GM12878 (cell line): ENCODE measurements around the gene ZNF397. TPM values are rescaled to one million over a fixed set of nuclear protein-coding genes. Genes with fewer than 3 reads are reported as not detected.

Source experiments
- ATAC-seq: fragments of 200-7000 bp; cut with Tn5 transposase; 3 replicates; pipeline ENCODE4 v1.9.1; 2020; ENCODE audit warnings: mild to moderate bottlenecking, moderate library complexity
- BruUV-seq: library from RNA; stranded (reverse); fragments of 400-500 nt; replicated peaks from 2 replicates; lab custom pipeline; 2021; lab: Mats Ljungman, UMichigan
- CTCF ChIA-PET: fragments of 300-600 bp; sonication (Branson Sonifier 250); formaldehyde crosslinking; extraction: SDS; loops from one replicate; lab custom pipeline; 2021; ENCODE audit warnings: inconsistent platforms; lab: Yijun Ruan, JAX
- POLR2A ChIA-PET: fragments of 350-600 bp; formaldehyde crosslinking; extraction: SDS; loops from one replicate; lab custom pipeline; 2021; ENCODE audit warnings: inconsistent platforms; lab: Charles Lee
- RAD21 ChIA-PET: fragments of 300-600 bp; sonication (Branson Sonifier 250); formaldehyde crosslinking; loops from one replicate; lab custom pipeline; 2023; ENCODE audit warnings: antibody characterized with exemption; ENCODE audit not compliant: unreplicated experiment; lab: Charles Lee
- SMC1A ChIA-PET: fragments of 300-600 bp; sonication (Branson Sonifier 250); formaldehyde crosslinking; loops from one replicate; lab custom pipeline; 2023; ENCODE audit not compliant: unreplicated experiment, uncharacterized antibody; lab: Charles Lee
- DNase-seq: peaks from one replicate; pipeline ENCODE4 v3.0.0-alpha.2; 2011; ENCODE audit warnings: low read depth, low spot score
- FAIRE-seq: peaks from 3 replicates; lab custom pipeline; 2011; peaks lifted over from hg19 to GRCh38; lab: Jason Lieb, UNC
- H2AFZ ChIP-seq: 2 replicates; pipeline ENCODE4 v1.6.0; 2011; ENCODE audit warnings: low read depth, low read length, control low read depth; ENCODE audit not compliant: control insufficient read depth
- H3K27ac ChIP-seq: 2 replicates; pipeline ENCODE4 v1.5.1; 2011; ENCODE audit warnings: control low read depth; ENCODE audit not compliant: control insufficient read depth, insufficient read depth
- H3K27me3 ChIP-seq, 2 experiments: replicated peaks in 1 of 2; 2 replicates each; pipeline versions ENCODE4 v1.6.0 to v1.6.1; 2011; ENCODE audit warnings: low read length in 1 of 2; ENCODE audit not compliant: control insufficient read depth in 2 of 2, insufficient read depth in 2 of 2
- H3K36me3 ChIP-seq, 2 experiments: 2 replicates each; pipeline ENCODE4 v1.5.1; 2011; ENCODE audit warnings: low read length in 1 of 2; ENCODE audit not compliant: control insufficient read depth in 2 of 2, insufficient read depth in 2 of 2
- H3K4me1 ChIP-seq: 2 replicates; pipeline ENCODE4 v1.6.1; 2011; ENCODE audit warnings: mild to moderate bottlenecking, low read length, moderate library complexity, mixed read lengths; ENCODE audit not compliant: control insufficient read depth, insufficient read depth
- H3K4me2 ChIP-seq: 2 replicates; pipeline ENCODE4 v1.6.0; 2011; ENCODE audit warnings: control low read depth; ENCODE audit not compliant: control insufficient read depth, insufficient read depth
- H3K4me3 ChIP-seq: fragments of 200-600 bp; sonication (generic); 2 replicates; pipeline ENCODE4 v1.5.1; 2016
- H3K79me2 ChIP-seq: 2 replicates; pipeline ENCODE4 v1.6.0; 2011; ENCODE audit warnings: low read length; ENCODE audit not compliant: control insufficient read depth, insufficient read depth
- H3K9ac ChIP-seq: 2 replicates; pipeline ENCODE4 v1.8.0; 2011; ENCODE audit warnings: low read length, control low read depth, mixed read lengths; ENCODE audit not compliant: control insufficient read depth, insufficient read depth
- H3K9me3 ChIP-seq: replicated peaks from 3 replicates; pipeline ENCODE4 v1.5.1; 2011; ENCODE audit warnings: mild to moderate bottlenecking, low read length; ENCODE audit not compliant: control insufficient read depth, insufficient read depth
- H4K20me1 ChIP-seq: 2 replicates; pipeline ENCODE4 v1.6.0; 2011; ENCODE audit not compliant: control insufficient read depth, insufficient read depth
- CEBPB ChIP-seq, 2 experiments: fragments of 150-350 bp in 1 of 2; IDR thresholded peaks; 2 replicates each; pipeline ENCODE4 v1.6.1; 2012 to 2014; ENCODE audit warnings: low read depth in 2 of 2, low read length in 2 of 2, borderline replicate concordance in 1 of 2, inconsistent platforms in 1 of 2
- CHD1 ChIP-seq: IDR thresholded peaks from 2 replicates; pipeline ENCODE4 v1.6.1; 2012; ENCODE audit warnings: low read depth, low read length, improper control_type of control experiment
- EZH2 ChIP-seq: IDR thresholded peaks from 2 replicates; pipeline ENCODE4 v1.6.1; 2012; ENCODE audit warnings: low read depth, mild to moderate bottlenecking, control low read depth, inconsistent platforms, low read length, borderline replicate concordance; ENCODE audit not compliant: control insufficient read depth
- FOXK2 ChIP-seq: fragments of 450-650 bp; IDR thresholded peaks from 2 replicates; pipeline ENCODE4 v1.6.1; 2017; ENCODE audit warnings: mild to moderate bottlenecking, moderate library complexity
- IRF5 ChIP-seq: fragments of 450-650 bp; IDR thresholded peaks from 2 replicates; pipeline ENCODE4 v1.6.1; 2017; ENCODE audit warnings: borderline replicate concordance
- KLF5 ChIP-seq: fragments of 450-650 bp; IDR thresholded peaks from 2 replicates; pipeline ENCODE4 v1.6.1; 2014; ENCODE audit warnings: mild to moderate bottlenecking; ENCODE audit not compliant: partially characterized antibody
- NFYA ChIP-seq: IDR thresholded peaks from 2 replicates; pipeline ENCODE4 v1.6.1; 2011; ENCODE audit warnings: low read depth, mild to moderate bottlenecking, low read length, improper control_type of control experiment, borderline replicate concordance
- NFYB ChIP-seq: IDR thresholded peaks from 2 replicates; pipeline ENCODE4 v1.6.1; 2011; ENCODE audit warnings: low read depth, mild to moderate bottlenecking, low read length, improper control_type of control experiment, moderate library complexity; ENCODE audit not compliant: insufficient read depth
- NR2F1 ChIP-seq: fragments of 450-650 bp; conservative IDR thresholded peaks from 2 replicates; pipeline ENCODE4 v1.6.1; 2017; ENCODE audit warnings: mild to moderate bottlenecking
- PAX5 ChIP-seq: IDR thresholded peaks from 2 replicates; pipeline ENCODE4 v1.6.1; 2011; ENCODE audit warnings: low read depth, low read length, borderline replicate concordance
- PBX3 ChIP-seq: IDR thresholded peaks from 2 replicates; pipeline ENCODE4 v1.6.1; 2011; ENCODE audit warnings: mild to moderate bottlenecking, low read depth, low read length, moderate library complexity; ENCODE audit not compliant: insufficient replicate concordance
- PML ChIP-seq: IDR thresholded peaks from 2 replicates; pipeline ENCODE4 v1.6.1; 2012; ENCODE audit warnings: low read length, inconsistent platforms
- RUNX3 ChIP-seq: IDR thresholded peaks from 2 replicates; pipeline ENCODE4 v1.6.1; 2012; ENCODE audit warnings: low read length, inconsistent platforms
- USF2 ChIP-seq: IDR thresholded peaks from 2 replicates; pipeline ENCODE4 v1.6.1; 2011; ENCODE audit warnings: low read depth, low read length, improper control_type of control experiment, borderline replicate concordance
- ZBED1 ChIP-seq: IDR thresholded peaks from 2 replicates; pipeline ENCODE4 v1.6.1; 2016; ENCODE audit warnings: borderline replicate concordance
- WGBS: methylation state at CpG from one replicate; pipeline ENCODE4 v1.1.6; 2016; ENCODE audit warnings: low lambda C conversion rate; ENCODE audit not compliant: insufficient replicate concordance, insufficient coverage; ENCODE audit errors: missing lambda C conversion rate; 5-methylcytosine and 5-hydroxymethylcytosine counted together
- in situ Hi-C: fragments of 300-500 bp; cut with MboI; formaldehyde crosslinking; loops from 9 replicates; pipeline ENCODE4 v1.14.3; 2018; ENCODE audit warnings: mixed read lengths
- intact Hi-C: fragments of 100-400 bp; cut with micrococcal nuclease; formaldehyde crosslinking; loops from one replicate; pipeline ENCODE4 v1.14.2; 2022; ENCODE audit not compliant: unreplicated experiment
- polyA plus RNA-seq, 11 experiments: library from polyadenylated mRNA; depleted of rRNA in 4 of 11; unstranded in 6 of 11; stranded (reverse) in 5 of 11; fragments of >200 nt; fragmentation: Nextera tagmentation in 4 of 11; fragmentation: Illumina TruSeq in 1 of 11; extraction: Ambion mirVana in 4 of 11; extraction: Trizol in 1 of 11; gene quantifications; 1 replicate in 1 of 11; 2 replicates in 10 of 11; pipeline versions ENCODE4 v1.2.1 to v1.2.3, GENCODE V29; 2011 to 2016; ENCODE audit warnings: inconsistent platforms in 2 of 11, missing spikeins in 2 of 11, low read depth in 1 of 11
- total RNA-seq, 4 experiments: library from RNA; depleted of rRNA in 3 of 4; stranded (reverse); fragments of >200 nt in 3 of 4; fragmentation: Illumina TruSeq in 1 of 4; extraction: Trizol in 1 of 4; gene quantifications; 2 replicates each; pipeline versions ENCODE4 v1.2.1 to v1.2.3, GENCODE V29; 2013 to 2021

ZNF397 gene
- total and polyA plus RNA-seq, 10 of the 15 experiments (the other 5 are each of a cell fraction or from before 2014, with no cell fraction given): 5.2 to 13.3 (median 10.8) TPM

GRCh38 chr18:35191698-35192025 is 49.2 kb upstream of the ZNF397 start:
- no peak overlapping the region for H3K27ac ChIP-seq
- ChIA-PET CTCF (interaction anchor here (0.9 to 1.7 kb wide), 2 partner anchors 12 to 25 kb away, joined by 4 read pairs; no protein-coding TSS in a partner anchor), SMC1A (no interaction called here)
- DNase-seq: no peak
- no peaks in the 10 kb centered on the region for H3K79me2 ChIP-seq
- H2AFZ ChIP-seq: no peak overlapping the region
- no TSS peak for BruUV-seq
- no peak for TF ChIP-seq PML
- TF ChIP-seq, all 136 proteins: peak for 0
- ChIA-PET RAD21 (no interaction called here), POLR2A (no interaction called here)
- FAIRE-seq (no peak), ATAC-seq (no peak)
- H3K9ac ChIP-seq: no peak overlapping the region
- no peaks in the 10 kb centered on the region for H4K20me1 ChIP-seq
- intact Hi-C loops: no loop called here
- in situ Hi-C loops: no loop called here
- H3K4me3 ChIP-seq: no peak overlapping the region
- 76% methylated on average over 5 of the region's 5 CpGs for WGBS
- peaks cover 0 to 2% of the 10 kb centered on the region in 2 experiments; a peak in 1 of 4 replicates for H3K27me3 ChIP-seq
- H3K4me1 ChIP-seq: no peaks in the 10 kb centered on the region
- H3K4me2 ChIP-seq: no peak overlapping the region
- no peaks in the 10 kb centered on the region for H3K36me3 ChIP-seq
- H3K9me3 ChIP-seq: no peaks in the 10 kb centered on the region

GRCh38 chr18:35192415-35192814 is 48.4 kb upstream of the ZNF397 start:
- H3K27me3 ChIP-seq: peaks cover 0 to 2% of the 10 kb centered on the region in 2 experiments; a peak in 1 of 4 replicates
- BruUV-seq: no TSS peak
- 42% methylated on average over 4 of the region's 4 CpGs for WGBS
- SMC1A ChIA-PET: interaction anchor here (1.0 kb wide), 3 partner anchors 10 to 166 kb away, joined by 4 to 6 read pairs (median 4); no protein-coding TSS in a partner anchor
- H2AFZ ChIP-seq: no peak overlapping the region
- no peak overlapping the region for H3K27ac ChIP-seq
- H3K36me3 ChIP-seq: no peaks in the 10 kb centered on the region
- H4K20me1 ChIP-seq: no peaks in the 10 kb centered on the region
- intact Hi-C loops (no loop called here), in situ Hi-C loops (no loop called here)
- no peak overlapping the region for H3K9ac ChIP-seq
- H3K79me2 ChIP-seq: no peaks in the 10 kb centered on the region
- H3K9me3 ChIP-seq: no peaks in the 10 kb centered on the region
- ATAC-seq (no peak), DNase-seq (no peak), FAIRE-seq (no peak)
- H3K4me2 ChIP-seq: no peak overlapping the region
- POLR2A ChIA-PET: no interaction called here
- H3K4me1 ChIP-seq: no peaks in the 10 kb centered on the region
- RAD21 ChIA-PET: no interaction called here
- CTCF ChIA-PET: interaction anchor here (1.1 to 1.3 kb wide), 2 partner anchors 8 to 11 kb away, joined by 3 to 6 read pairs; no protein-coding TSS in a partner anchor
- H3K4me3 ChIP-seq: no peak overlapping the region
- no peak for TF ChIP-seq RUNX3
- TF ChIP-seq NFYB: no peak
- no peak for TF ChIP-seq IRF5
- TF ChIP-seq USF2: no peak
- no peak for TF ChIP-seq EZH2
- no peak for TF ChIP-seq NR2F1
- no peak for TF ChIP-seq KLF5
- no peak for TF ChIP-seq FOXK2
- TF ChIP-seq PAX5: no peak
- TF ChIP-seq ZBED1: no peak
- TF ChIP-seq CHD1: no peak
- TF ChIP-seq PBX3: no peak
- TF ChIP-seq CEBPB (IDR thresholded peaks at IDR 0.05; ENCODE audit: borderline replicate concordance in 1 of 2, low read depth in 2 of 2, low read length in 2 of 2): no peak
- TF ChIP-seq NFYA: no peak
